ENCODE results near the gene APOL6. TPM values are rescaled to one million over a fixed set of nuclear protein-coding genes. Genes with fewer than 3 reads are reported as not detected.

APOL6 gene
- total and polyA plus RNA-seq, 11 donors, result 2.3 to 55.8 (median 6.7) TPM

GRCh38 chr22:35705141-35705540 is 56.9 kb downstream of the APOL6 start:
- TF ChIP-seq POLR2A (IDR thresholded peaks at IDR 0.05) (no peak), CTCF (IDR thresholded peaks at IDR 0.05) (no peak)
- H3K27ac ChIP-seq, result no peak overlapping the region

GRCh38 chr22:35708453-35708852 is 60.2 kb downstream of the APOL6 start:
- intact Hi-C loops (cut with DNase I), result loop anchor here in 1 of 10 donors (10.0 kb wide), 1 partner anchor 56 kb away; no protein-coding TSS in a partner anchor
- no peak overlapping the region for H3K27ac ChIP-seq
- no peaks in the 10 kb centered on the region for H3K36me3 ChIP-seq
- peaks cover 0 to 4% (median 0%) of the 10 kb centered on the region in 12 donors for H3K4me1 ChIP-seq
- H3K27me3 ChIP-seq, result no peaks in the 10 kb centered on the region
- TF ChIP-seq POLR2A (IDR thresholded peaks at IDR 0.05), result no peak
- TF ChIP-seq CTCF (IDR thresholded peaks at IDR 0.05), result no peak
- H3K4me3 ChIP-seq, result peak overlapping the region in 1 of 12 donors; percentile 10
- H3K9me3 ChIP-seq, result peaks cover 0 to 10% (median 0%) of the 10 kb centered on the region in 12 donors
- ATAC-seq (peak in 2 of 4 donors; percentile 47 to 49), DNase-seq (no peak)
- 33 to 49% (median 43%) methylated on average over 7 of the region's 7 CpGs for WGBS, 4 donors

More at GRCh38 chr22:35705141-35705540, 56.9 kb downstream of the APOL6 start:
- no peak overlapping the region for H3K4me3 ChIP-seq
- no peak for ATAC-seq
- peaks cover 0 to 4% (median 0%) of the 10 kb centered on the region in 12 donors for H3K4me1 ChIP-seq
- H3K9me3 ChIP-seq, result no peaks in the 10 kb centered on the region
- WGBS, 4 donors, result 92 to 100% (median 95%) methylated on average over 3 of the region's 3 CpGs
- DNase-seq, result no peak
- no peaks in the 10 kb centered on the region for H3K27me3 ChIP-seq
- intact Hi-C loops (cut with DNase I), result loop anchor here in 1 of 10 donors (10.0 kb wide), 1 partner anchor 60 kb away; no protein-coding TSS in a partner anchor
- H3K36me3 ChIP-seq, result no peaks in the 10 kb centered on the region

DNA sequence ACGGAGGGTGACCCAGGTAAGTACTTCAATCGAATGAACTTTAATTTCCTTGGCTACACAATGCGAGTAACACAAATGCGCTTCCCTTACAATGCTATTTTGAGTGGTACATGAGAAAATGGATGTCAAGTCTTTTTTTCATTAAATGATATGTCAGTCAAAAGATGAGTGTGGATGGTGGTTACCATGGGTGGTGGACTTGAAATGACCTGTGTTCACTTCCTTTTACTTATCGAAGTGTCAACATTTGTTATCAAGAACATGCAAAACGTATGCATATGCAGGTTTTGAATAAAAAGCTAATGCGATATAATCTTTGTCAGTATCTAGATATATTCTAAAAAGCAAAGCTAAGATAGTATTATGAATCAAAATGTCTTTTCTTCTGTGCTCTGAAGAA is 60.7 kb downstream of the APOL6 start:
- Histone ChIP-seq H3K27ac (no peak overlapping the region), H3K27me3 (no peaks in the 10 kb centered on the region), H3K4me3 (peak overlapping the region in 1 of 12 donors; percentile 10), H3K36me3 (no peaks in the 10 kb centered on the region), H3K4me1 (peaks cover 0 to 4% (median 0%) of the 10 kb centered on the region in 12 donors), H3K9me3 (peaks cover 0 to 10% (median 0%) of the 10 kb centered on the region in 12 donors)
- 63 to 71% (median 69%) methylated on average over 7 of the region's 7 CpGs for WGBS, 4 donors
- ATAC-seq (no peak), DNase-seq (no peak)
- intact Hi-C loops (cut with DNase I), result loop anchor here in 1 of 10 donors (10.0 kb wide), 1 partner anchor 56 kb away; no protein-coding TSS in a partner anchor
- no peak for TF ChIP-seq POLR2A (IDR thresholded peaks at IDR 0.05)
- no peak for TF ChIP-seq CTCF (IDR thresholded peaks at IDR 0.05)

DNA sequence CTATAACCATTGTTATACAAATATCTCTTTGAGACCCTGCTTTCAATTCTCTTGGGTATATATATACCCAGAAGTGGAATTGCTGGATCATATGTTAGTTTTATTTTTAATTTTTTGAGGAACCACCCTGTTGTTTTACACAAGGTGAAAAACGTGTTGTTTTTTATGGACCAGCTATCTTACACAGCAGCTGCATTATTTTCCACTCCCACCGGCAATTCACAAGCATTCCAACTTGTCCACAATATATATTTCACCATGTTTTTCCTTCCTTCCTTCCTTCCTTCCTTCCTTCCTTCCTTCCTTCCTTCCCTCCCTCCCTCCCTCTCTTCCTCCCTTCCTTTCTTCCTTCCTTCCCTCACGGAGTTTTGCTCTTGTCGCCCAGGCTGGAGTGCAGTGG is 63.1 kb downstream of the APOL6 start:
- H3K27ac ChIP-seq, result no peak overlapping the region
- intact Hi-C loops (cut with DNase I), result no loop called here
- no peak for ATAC-seq
- H3K4me3 ChIP-seq, result no peak overlapping the region
- H3K27me3 ChIP-seq, result no peaks in the 10 kb centered on the region
- TF ChIP-seq POLR2A (IDR thresholded peaks at IDR 0.05) (no peak), CTCF (IDR thresholded peaks at IDR 0.05) (no peak)
- 68 to 81% (median 72%) methylated on average over 4 of the region's 4 CpGs for WGBS, 4 donors
- H3K36me3 ChIP-seq, result no peaks in the 10 kb centered on the region
- H3K4me1 ChIP-seq, result peaks cover 0 to 4% (median 0%) of the 10 kb centered on the region in 12 donors
- DNase-seq, result no peak
- peaks cover 0 to 10% (median 0%) of the 10 kb centered on the region in 12 donors for H3K9me3 ChIP-seq
